MM.1S (cell line): ENCODE measurements around the gene DOCK4.

Experiments used
- DNase-seq: peaks from one replicate; pipeline ENCODE4 v3.0.0-alpha.2; 2015
- H2AFZ ChIP-seq: fragments of 300-600 bp; sonication (generic); 2 replicates; pipeline ENCODE4 v1.6.0; 2016; ENCODE audit warnings: antibody characterized with exemption, low read length
- H3F3A ChIP-seq: fragments of 300-600 bp; sonication (generic); 2 replicates; pipeline ENCODE4 v1.6.1; 2016; ENCODE audit warnings: mild to moderate bottlenecking, antibody characterized with exemption, low read length, moderate library complexity, mixed read lengths; ENCODE audit not compliant: insufficient read depth
- H3K27ac ChIP-seq: fragments of 300-600 bp; sonication (generic); 2 replicates; pipeline ENCODE4 v1.5.1; 2016; ENCODE audit warnings: mild to moderate bottlenecking, low read length
- H3K27me3 ChIP-seq: fragments of 300-600 bp; sonication (generic); replicated peaks from 2 replicates; pipeline ENCODE4 v1.6.0; 2016; ENCODE audit warnings: low read length; ENCODE audit not compliant: insufficient read depth
- H3K36me3 ChIP-seq: fragments of 300-600 bp; sonication (generic); replicated peaks from 2 replicates; pipeline ENCODE4 v1.6.1; 2016; ENCODE audit warnings: mild to moderate bottlenecking, low read length, mixed read lengths; ENCODE audit not compliant: insufficient read depth
- H3K4me1 ChIP-seq: fragments of 300-600 bp; sonication (generic); 2 replicates; pipeline ENCODE4 v1.6.1; 2016; ENCODE audit warnings: low read length, mixed read lengths
- H3K4me2 ChIP-seq: fragments of 300-600 bp; sonication (generic); 2 replicates; pipeline ENCODE4 v1.6.0; 2016; ENCODE audit warnings: low read depth, low read length
- H3K4me3 ChIP-seq: fragments of 300-600 bp; sonication (generic); 2 replicates; pipeline ENCODE4 v1.5.1; 2016; ENCODE audit warnings: low read length, mixed read lengths
- H3K79me2 ChIP-seq: fragments of 300-600 bp; sonication (generic); 2 replicates; pipeline ENCODE4 v1.6.1; 2016; ENCODE audit warnings: mixed run types, low read length, mixed read lengths
- H3K9ac ChIP-seq: fragments of 300-600 bp; sonication (generic); 2 replicates; pipeline ENCODE4 v1.6.1; 2016; ENCODE audit warnings: low read length, mixed read lengths
- H3K9me2 ChIP-seq: fragments of 300-600 bp; sonication (generic); replicated peaks from 2 replicates; pipeline ENCODE4 v1.6.1; 2016; ENCODE audit warnings: mild to moderate bottlenecking, low read length, mixed read lengths; ENCODE audit not compliant: insufficient read depth
- H3K9me3 ChIP-seq: fragments of 300-600 bp; sonication (generic); replicated peaks from 2 replicates; pipeline ENCODE4 v1.6.1; 2016; ENCODE audit warnings: mild to moderate bottlenecking, low read length, mixed read lengths; ENCODE audit not compliant: insufficient read depth
- H4K20me1 ChIP-seq: fragments of 300-600 bp; sonication (generic); 2 replicates; pipeline ENCODE4 v1.6.1; 2016; ENCODE audit warnings: mild to moderate bottlenecking, low read length, moderate library complexity, mixed read lengths; ENCODE audit not compliant: insufficient read depth
- CTCF ChIP-seq: fragments of 300-600 bp; sonication (generic); IDR thresholded peaks from 2 replicates; pipeline ENCODE4 v1.5.1; 2016; ENCODE audit warnings: antibody characterized with exemption, low read length, mixed read lengths
- EZH2 ChIP-seq: fragments of 300-600 bp; sonication (generic); optimal IDR thresholded peaks from 2 replicates; pipeline ENCODE3; 2017; ENCODE audit warnings: low read depth, mild to moderate bottlenecking, antibody characterized with exemption, low read length, mixed read lengths
- EZH2phosphoT487 ChIP-seq: fragments of 300-600 bp; sonication (generic); IDR thresholded peaks from 2 replicates; pipeline ENCODE4 v1.6.1; 2018; ENCODE audit warnings: antibody characterized with exemption, low read length

Gene DOCK4

GRCh38 chr7:112202816-112203215, 3.4 kb downstream of the DOCK4 start:
- peak overlapping the region; percentile 74; the same call in 1 of the 2 replicates for H3K9ac ChIP-seq
- H3K27ac ChIP-seq = no peak overlapping the region
- no peaks in the 10 kb centered on the region for H3K27me3 ChIP-seq
- H3K4me2 ChIP-seq = peak overlapping the region; percentile 87
- peak overlapping the region; percentile 86 for H3K4me3 ChIP-seq
- peaks cover 34% of the 10 kb centered on the region for H3F3A ChIP-seq
- H2AFZ ChIP-seq = no peak overlapping the region
- H3K79me2 ChIP-seq = peaks cover 95% of the 10 kb centered on the region
- no peaks in the 10 kb centered on the region for H3K9me2 ChIP-seq
- DNase-seq = peak; percentile 77
- no peaks in the 10 kb centered on the region for H3K36me3 ChIP-seq
- TF ChIP-seq CTCF (no peak), EZH2 (no peak), EZH2phosphoT487 (no peak)
- H3K9me3 ChIP-seq = no peaks in the 10 kb centered on the region
- peaks cover 6% of the 10 kb centered on the region for H3K4me1 ChIP-seq
- no peaks in the 10 kb centered on the region for H4K20me1 ChIP-seq

- Histone ChIP-seq H3K9ac (no peak overlapping the region), H3F3A (peaks cover 24% of the 10 kb centered on the region), H3K36me3 (no peaks in the 10 kb centered on the region), H3K27ac (no peak overlapping the region), H3K4me1 (peaks cover 6% of the 10 kb centered on the region; the same call in 1 of the 2 replicates), H3K9me3 (no peaks in the 10 kb centered on the region), H3K4me2 (peak overlapping the region; percentile 4), H3K27me3 (no peaks in the 10 kb centered on the region), H4K20me1 (no peaks in the 10 kb centered on the region), H3K9me2 (no peaks in the 10 kb centered on the region), H2AFZ (no peak overlapping the region), H3K79me2 (peaks cover 95% of the 10 kb centered on the region), H3K4me3 (no peak overlapping the region)
- DNase-seq = no peak
- TF ChIP-seq CTCF (no peak), EZH2 (no peak), EZH2phosphoT487 (no peak)
These were observed 4.4 kb downstream of the DOCK4 start for GRCh38 chr7:112201839-112202238.

- no peak overlapping the region for H3K4me2 ChIP-seq
- H3K27ac ChIP-seq = no peak overlapping the region
- H3K9me2 ChIP-seq = no peaks in the 10 kb centered on the region
- peaks cover 22% of the 10 kb centered on the region for H3F3A ChIP-seq
- H3K79me2 ChIP-seq = peaks cover 96% of the 10 kb centered on the region
- no peak overlapping the region for H3K4me3 ChIP-seq
- no peaks in the 10 kb centered on the region for H4K20me1 ChIP-seq
- no peaks in the 10 kb centered on the region for H3K27me3 ChIP-seq
- DNase-seq = no peak
- peaks cover 6% of the 10 kb centered on the region; the same call in 1 of the 2 replicates for H3K4me1 ChIP-seq
- no peaks in the 10 kb centered on the region for H3K36me3 ChIP-seq
- no peak overlapping the region for H3K9ac ChIP-seq
- TF ChIP-seq EZH2 (no peak), CTCF (no peak), EZH2phosphoT487 (no peak)
- no peaks in the 10 kb centered on the region for H3K9me3 ChIP-seq
- H2AFZ ChIP-seq = no peak overlapping the region
These were observed 4.8 kb downstream of the DOCK4 start for GRCh38 chr7:112201411-112201810.
